ENCODE results near the gene ATP8A2. TPM values are rescaled to one million over a fixed set of nuclear protein-coding genes. Genes with fewer than 3 reads are reported as not detected.

Gene ATP8A2
- total RNA-seq, 4 donors from 2014 or later: 0.16 to 0.54 (median 0.26) TPM

DNA sequence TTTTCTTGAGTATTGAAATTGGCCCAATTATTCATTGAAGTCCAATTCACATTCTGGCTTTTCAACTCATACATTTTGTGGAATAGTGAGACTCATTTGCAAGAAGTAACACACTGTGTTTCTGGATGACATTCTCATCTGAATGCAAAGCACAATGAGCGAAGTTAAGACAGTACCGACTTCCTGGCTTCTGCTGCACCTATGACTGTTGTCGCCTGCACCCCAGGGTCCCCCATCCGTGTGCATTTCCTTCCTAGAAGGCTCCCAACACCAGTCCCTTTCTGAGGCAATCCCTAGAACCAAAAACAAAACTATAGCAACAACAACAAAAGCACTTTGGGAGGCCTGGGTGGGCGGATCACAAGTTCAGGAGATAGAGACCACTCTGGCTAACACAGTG is 496.7 kb downstream of the ATP8A2 start:
- Histone ChIP-seq H3K4me1 (no peaks in the 10 kb centered on the region), H3K27ac (no peak overlapping the region), H3K9me3 (no peaks in the 10 kb centered on the region), H3K27me3 (peaks cover 7% of the 10 kb centered on the region), H3K4me3 (no peak overlapping the region), H3K36me3 (no peaks in the 10 kb centered on the region)
- WGBS, 2 donors (ENCODE audit: low coverage in 1 of 2): 89 to 100% methylated on average over 1 to 5 of the region's 5 CpGs
- TF ChIP-seq CTCF (IDR thresholded peaks at IDR 0.05) (no peak), POLR2AphosphoS5 (IDR thresholded peaks at IDR 0.05) (no peak), POLR2A (IDR thresholded peaks at IDR 0.05) (no peak), EP300 (IDR thresholded peaks at IDR 0.05) (no peak)
- no peak for ATAC-seq

GRCh38 chr13:25869941-25870340 is 498.2 kb downstream of the ATP8A2 start:
- 50 to 85% methylated on average over 2 to 9 of the region's 12 CpGs for WGBS, 2 donors (ENCODE audit: low coverage in 1 of 2)

GRCh38 chr13:25871389-25872125 is 499.8 kb downstream of the ATP8A2 start:
- Histone ChIP-seq H3K9me3 (no peaks in the 10 kb centered on the region), H3K4me3 (no peak overlapping the region), H3K27ac (no peak overlapping the region), H3K27me3 (no peaks in the 10 kb centered on the region), H3K36me3 (no peaks in the 10 kb centered on the region), H3K4me1 (no peaks in the 10 kb centered on the region)
- no peak for ATAC-seq
- no peak for TF ChIP-seq POLR2AphosphoS5 (IDR thresholded peaks at IDR 0.05)
- no peak for TF ChIP-seq POLR2A (IDR thresholded peaks at IDR 0.05)
- no peak for TF ChIP-seq CTCF (IDR thresholded peaks at IDR 0.05)
- no peak for TF ChIP-seq EP300 (IDR thresholded peaks at IDR 0.05)
- 88 to 93% methylated on average over 7 to 11 of the region's 11 CpGs for WGBS, 2 donors (ENCODE audit: low coverage in 1 of 2)

More at GRCh38 chr13:25869941-25870340, 498.2 kb downstream of the ATP8A2 start:
- no peaks in the 10 kb centered on the region for H3K9me3 ChIP-seq
- TF ChIP-seq EP300 (IDR thresholded peaks at IDR 0.05) (no peak), POLR2A (IDR thresholded peaks at IDR 0.05) (no peak), CTCF (IDR thresholded peaks at IDR 0.05) (no peak), POLR2AphosphoS5 (IDR thresholded peaks at IDR 0.05) (no peak)
- no peaks in the 10 kb centered on the region for H3K36me3 ChIP-seq
- no peak for ATAC-seq
- H3K27ac ChIP-seq: no peak overlapping the region
- no peaks in the 10 kb centered on the region for H3K4me1 ChIP-seq
- H3K4me3 ChIP-seq: no peak overlapping the region
- H3K27me3 ChIP-seq: no peaks in the 10 kb centered on the region

- TF ChIP-seq POLR2A (IDR thresholded peaks at IDR 0.05): no peak
- no peak for TF ChIP-seq CTCF (IDR thresholded peaks at IDR 0.05)
- TF ChIP-seq POLR2AphosphoS5 (IDR thresholded peaks at IDR 0.05): no peak
- no peak for TF ChIP-seq EP300 (IDR thresholded peaks at IDR 0.05)
- 25 to 60% methylated on average over 7 of the region's 7 CpGs for WGBS, 2 donors (ENCODE audit: low coverage in 1 of 2)
- no peaks in the 10 kb centered on the region for H3K36me3 ChIP-seq
- no peak for ATAC-seq
- H3K27me3 ChIP-seq: no peaks in the 10 kb centered on the region
- H3K27ac ChIP-seq: no peak overlapping the region
- no peak overlapping the region for H3K4me3 ChIP-seq
- no peaks in the 10 kb centered on the region for H3K4me1 ChIP-seq
- no peaks in the 10 kb centered on the region for H3K9me3 ChIP-seq
Measured at GRCh38 chr13:25872481-25873241, 500.9 kb downstream of the ATP8A2 start.
